ENCODE results near the gene HSPG2. TPM values are rescaled to one million over a fixed set of nuclear protein-coding genes. Genes with fewer than 3 reads are reported as not detected.

HSPG2 gene
- total and polyA plus RNA-seq, 2 experiments from 2014 or later, result 72.4 to 81.2 TPM

DNA sequence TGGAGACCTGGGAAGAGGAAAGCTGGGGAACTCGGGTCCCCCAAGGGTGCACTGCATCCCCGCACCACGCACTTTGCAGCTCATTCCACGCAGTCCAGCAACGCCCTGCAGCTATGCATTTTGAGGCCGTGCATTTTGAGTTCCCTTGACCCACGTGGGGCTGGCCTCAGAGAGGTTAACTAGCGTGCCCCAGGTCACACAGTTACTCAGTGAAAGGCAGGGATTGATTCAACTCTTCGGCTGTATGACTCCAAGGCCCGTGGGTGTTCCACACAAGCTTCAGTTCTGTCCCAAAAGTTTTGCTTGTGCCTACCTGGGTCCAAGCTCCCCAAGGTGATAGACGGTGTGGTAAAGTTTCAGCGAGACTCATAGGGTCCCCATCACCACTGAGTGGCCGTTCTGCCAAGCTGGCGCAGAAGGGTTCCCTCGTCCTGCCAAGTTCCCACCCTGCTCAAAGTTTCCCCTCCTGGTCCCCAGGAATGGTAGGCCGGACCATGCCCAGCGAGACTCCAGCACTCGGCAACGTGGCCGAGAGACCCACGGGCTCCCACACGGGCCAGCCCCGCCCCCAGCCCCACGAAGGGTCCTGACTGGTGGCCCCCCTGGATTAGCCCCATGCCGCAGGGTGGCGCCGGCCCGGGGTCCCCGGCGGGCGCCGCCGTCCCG, 611 bp downstream of the HSPG2 start:
- Histone ChIP-seq H3K9me3 (ENCODE audit: low read depth) (no peaks in the 10 kb centered on the region), H4K20me1 (ENCODE audit: insufficient read depth, poor library complexity, severe bottlenecking) (no peaks in the 10 kb centered on the region), H3K9me2 (replicated peaks; ENCODE audit: insufficient read depth) (no peaks in the 10 kb centered on the region), H3K4me3 (peak overlapping the region; percentile 78), H3K4me2 (peak overlapping the region; percentile 89), H3K79me2 (peaks cover 50% of the 10 kb centered on the region), H3K4me1 (ENCODE audit: insufficient read depth) (peaks cover 78% of the 10 kb centered on the region), H3K36me3 (replicated peaks; ENCODE audit: insufficient read depth, low read depth) (no peaks in the 10 kb centered on the region), H3K27ac (peak overlapping the region; percentile 98), H2AFZ (no peak overlapping the region), H3K27me3 (no peaks in the 10 kb centered on the region)
- DNase-seq (ENCODE audit: low spot score), result no peak
- 5% methylated on average over 18 of the region's 34 CpGs for WGBS (ENCODE audit: low lambda C conversion rate, missing lambda C conversion rate)
- TF ChIP-seq EZH2 (IDR thresholded peaks at IDR 0.05; ENCODE audit: borderline replicate concordance), result no peak

DNA sequence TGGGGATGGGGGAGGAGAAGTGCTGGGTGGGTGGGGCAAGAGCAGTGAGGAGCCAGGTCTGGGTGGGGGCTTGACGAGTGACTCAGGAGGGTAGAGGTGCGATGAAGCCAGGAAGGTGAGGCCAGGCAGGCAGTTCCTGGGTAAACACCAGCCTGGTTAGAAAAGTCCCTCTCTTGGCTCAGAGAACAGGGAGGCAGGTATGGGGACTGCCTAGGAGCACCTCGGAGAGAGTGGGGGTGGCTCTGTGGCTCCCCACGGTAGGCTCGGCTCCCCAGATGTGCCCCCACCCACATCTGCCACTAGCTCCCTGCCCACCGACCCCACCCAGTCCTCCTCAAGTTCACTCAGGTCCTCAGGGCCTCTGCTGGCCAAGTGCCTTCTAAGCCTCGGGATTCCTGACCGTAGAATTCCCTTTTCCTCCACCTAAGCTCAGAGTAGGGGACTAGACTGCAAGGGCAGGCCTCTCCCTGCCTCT, 1.2 kb downstream of the HSPG2 start:
- H4K20me1 ChIP-seq (ENCODE audit: insufficient read depth, poor library complexity, severe bottlenecking), result no peaks in the 10 kb centered on the region
- H3K4me3 ChIP-seq, result peak overlapping the region; percentile 78

GRCh38 chr1:21935393-21935804, 1.7 kb downstream of the HSPG2 start:
- Histone ChIP-seq H3K4me1 (ENCODE audit: insufficient read depth) (peaks cover 88% of the 10 kb centered on the region), H3K4me2 (peak overlapping the region; percentile 89), H3K9me2 (replicated peaks; ENCODE audit: insufficient read depth) (no peaks in the 10 kb centered on the region), H3K36me3 (replicated peaks; ENCODE audit: insufficient read depth, low read depth) (no peaks in the 10 kb centered on the region), H3K79me2 (peaks cover 55% of the 10 kb centered on the region), H3K9me3 (ENCODE audit: low read depth) (no peaks in the 10 kb centered on the region), H2AFZ (no peak overlapping the region), H3K4me3 (no peak overlapping the region), H3K27ac (peak overlapping the region; percentile 98), H3K27me3 (no peaks in the 10 kb centered on the region), H4K20me1 (ENCODE audit: insufficient read depth, poor library complexity, severe bottlenecking) (no peaks in the 10 kb centered on the region)
- no peak for DNase-seq (ENCODE audit: low spot score)
- no peak for TF ChIP-seq EZH2phosphoT487 (IDR thresholded peaks at IDR 0.05; ENCODE audit: low read depth, severe bottlenecking, unreplicated experiment)
- TF ChIP-seq EZH2 (IDR thresholded peaks at IDR 0.05; ENCODE audit: borderline replicate concordance), result no peak
- no peak for TF ChIP-seq CTCF (IDR thresholded peaks at IDR 0.05; ENCODE audit: poor library complexity)
- WGBS (ENCODE audit: low lambda C conversion rate, missing lambda C conversion rate), result 28% methylated on average over 10 of the region's 10 CpGs

More for the DNA sequence above, 1.2 kb downstream of the HSPG2 start:
- Histone ChIP-seq H3K27me3 (no peaks in the 10 kb centered on the region), H3K9me3 (ENCODE audit: low read depth) (no peaks in the 10 kb centered on the region), H2AFZ (no peak overlapping the region), H3K79me2 (peaks cover 50% of the 10 kb centered on the region), H3K36me3 (replicated peaks; ENCODE audit: insufficient read depth, low read depth) (no peaks in the 10 kb centered on the region), H3K27ac (peak overlapping the region; percentile 98), H3K4me2 (peak overlapping the region; percentile 89), H3K4me1 (ENCODE audit: insufficient read depth) (peaks cover 84% of the 10 kb centered on the region), H3K9me2 (replicated peaks; ENCODE audit: insufficient read depth) (no peaks in the 10 kb centered on the region)
- TF ChIP-seq EZH2 (IDR thresholded peaks at IDR 0.05; ENCODE audit: borderline replicate concordance) (no peak), EZH2phosphoT487 (IDR thresholded peaks at IDR 0.05; ENCODE audit: low read depth, severe bottlenecking, unreplicated experiment) (no peak), CTCF (IDR thresholded peaks at IDR 0.05; ENCODE audit: poor library complexity) (no peak)
- 18% methylated on average over 4 of the region's 8 CpGs for WGBS (ENCODE audit: low lambda C conversion rate, missing lambda C conversion rate)
- peak; percentile 81 for DNase-seq (ENCODE audit: low spot score)

DNA sequence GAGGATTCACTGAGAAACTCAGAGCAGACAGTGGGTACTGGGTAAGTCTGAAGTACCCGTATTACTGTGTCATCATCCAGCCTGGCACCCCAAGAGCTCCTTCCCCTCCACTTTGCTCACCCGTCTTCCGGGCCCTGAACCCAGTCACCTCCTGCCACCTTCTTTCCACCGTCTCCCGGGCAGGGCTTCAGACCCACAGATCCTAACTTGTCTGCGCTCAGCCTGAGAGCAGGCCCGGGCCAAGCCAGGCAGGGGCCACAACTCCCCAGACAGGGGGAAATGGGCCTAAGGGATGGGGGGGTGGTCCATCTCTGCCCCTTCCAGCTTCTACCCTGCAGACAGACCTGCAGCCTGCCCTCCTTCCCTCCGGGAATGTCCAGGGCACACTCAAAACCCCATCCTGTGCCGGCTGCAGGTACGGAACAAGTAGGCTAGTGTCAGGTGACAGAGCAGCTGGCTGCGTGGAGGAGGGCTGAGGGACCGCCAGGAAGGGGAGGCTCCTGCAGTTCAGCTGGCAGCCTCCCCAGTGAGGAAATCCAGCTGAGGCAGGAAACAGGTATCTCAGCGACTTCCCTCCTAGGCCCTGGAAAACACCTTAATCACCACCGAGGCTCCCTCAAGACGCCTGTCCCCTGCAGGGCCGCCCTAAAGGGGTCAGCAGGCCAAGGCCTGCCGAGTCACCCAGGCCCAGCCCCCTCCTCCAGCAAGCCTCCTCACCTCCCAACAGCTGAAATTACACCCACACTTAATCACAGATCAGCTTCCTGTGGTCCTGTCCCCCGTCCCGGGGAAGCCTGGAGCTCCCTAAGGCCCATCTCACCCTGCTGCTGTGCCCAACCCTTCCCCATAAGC, 3.5 kb downstream of the HSPG2 start:
- peaks cover 77% of the 10 kb centered on the region for H3K4me1 ChIP-seq (ENCODE audit: insufficient read depth)
- no peaks in the 10 kb centered on the region for H3K27me3 ChIP-seq
- H3K9me3 ChIP-seq (ENCODE audit: low read depth), result no peaks in the 10 kb centered on the region
- H3K9me2 ChIP-seq (replicated peaks; ENCODE audit: insufficient read depth), result no peaks in the 10 kb centered on the region
- peak overlapping the region; percentile 98 for H3K27ac ChIP-seq
- 51% methylated on average over 19 of the region's 19 CpGs for WGBS (ENCODE audit: low lambda C conversion rate, missing lambda C conversion rate)
- TF ChIP-seq EZH2 (IDR thresholded peaks at IDR 0.05; ENCODE audit: borderline replicate concordance) (no peak), CTCF (IDR thresholded peaks at IDR 0.05; ENCODE audit: poor library complexity) (no peak), EZH2phosphoT487 (IDR thresholded peaks at IDR 0.05; ENCODE audit: low read depth, severe bottlenecking, unreplicated experiment) (no peak)
- H4K20me1 ChIP-seq (ENCODE audit: insufficient read depth, poor library complexity, severe bottlenecking), result no peaks in the 10 kb centered on the region
- no peak overlapping the region for H3K4me3 ChIP-seq
- H3K4me2 ChIP-seq, result peak overlapping the region; percentile 89
- H2AFZ ChIP-seq, result no peak overlapping the region
- no peaks in the 10 kb centered on the region for H3K36me3 ChIP-seq (replicated peaks; ENCODE audit: insufficient read depth, low read depth)
- peak; percentile 68 for DNase-seq (ENCODE audit: low spot score)
- peaks cover 68% of the 10 kb centered on the region for H3K79me2 ChIP-seq
